GM18498 (cell line): ENCODE results near the gene CCDC73.
A peak's percentile ranks its signal among the peaks of the same experiment; 100 is the strongest.
"Not testable (repeated sequence)": the region's sequence is repeated elsewhere in the genome, so short reads cannot be mapped to it uniquely, and the experiment has no call there.

ENCODE experiments used
- ATAC-seq: cut with Tn5 transposase; IDR thresholded peaks from one replicate; pipeline ENCODE4 v1.9.1; 2021; ENCODE audit warnings: mild to moderate bottlenecking, moderate library complexity; ENCODE audit not compliant: unreplicated experiment

Gene CCDC73

GRCh38 chr11:32809313-32809712 lies 14.9 kb upstream of the CCDC73 start:
- ATAC-seq: peak; percentile 99

- no peak for ATAC-seq
Measured at GRCh38 chr11:32796425-32796824, 2.0 kb upstream of the CCDC73 start.

- peak; percentile 88 for ATAC-seq
Measured at GRCh38 chr11:32792948-32793475, 1.4 kb downstream of the CCDC73 start.

GRCh38 chr11:32792111-32792947 lies 2.1 kb downstream of the CCDC73 start:
- ATAC-seq: peak; percentile 8

- ATAC-seq: no peak
Measured at GRCh38 chr11:32790916-32791315, 3.5 kb downstream of the CCDC73 start.

GRCh38 chr11:32786811-32787210 lies 7.7 kb downstream of the CCDC73 start:
- ATAC-seq: no peak

- ATAC-seq: no peak
Measured at GRCh38 chr11:32785262-32785661, 9.2 kb downstream of the CCDC73 start.

- ATAC-seq: no peak
Measured at GRCh38 chr11:32781721-32782120, 12.7 kb downstream of the CCDC73 start.

- ATAC-seq: not testable (repeated sequence)
Measured at GRCh38 chr11:32780839-32781238, 13.6 kb downstream of the CCDC73 start.

- no peak for ATAC-seq
Measured at GRCh38 chr11:32779136-32779535, 15.3 kb downstream of the CCDC73 start.

- no peak for ATAC-seq
Measured at GRCh38 chr11:32775908-32776307, 18.6 kb downstream of the CCDC73 start.

GRCh38 chr11:32774081-32774480 lies 20.4 kb downstream of the CCDC73 start:
- no peak for ATAC-seq

- ATAC-seq: no peak
Measured at GRCh38 chr11:32772731-32773130, 21.7 kb downstream of the CCDC73 start.

- ATAC-seq: not testable (repeated sequence)
Measured at GRCh38 chr11:32761774-32762173, 32.7 kb downstream of the CCDC73 start.

GRCh38 chr11:32758291-32758690 lies 36.2 kb downstream of the CCDC73 start:
- no peak for ATAC-seq

GRCh38 chr11:32753181-32753580 lies 41.3 kb downstream of the CCDC73 start:
- ATAC-seq: not testable (repeated sequence)

GRCh38 chr11:32752001-32752400 lies 42.5 kb downstream of the CCDC73 start:
- no peak for ATAC-seq

- no peak for ATAC-seq
Measured at GRCh38 chr11:32751381-32751780, 43.1 kb downstream of the CCDC73 start.

GRCh38 chr11:32729976-32730375 lies 64.5 kb downstream of the CCDC73 start:
- no peak for ATAC-seq

GRCh38 chr11:32723332-32723731 lies 71.1 kb downstream of the CCDC73 start:
- no peak for ATAC-seq

- no peak for ATAC-seq
Measured at GRCh38 chr11:32722255-32722654, 72.2 kb downstream of the CCDC73 start.

- ATAC-seq: no peak
Measured at GRCh38 chr11:32713496-32713895, 81.0 kb downstream of the CCDC73 start.
